Progenitor cell of endocrine pancreas (in vitro differentiated cells): ENCODE data around the gene SLC35G2. TPM values are rescaled to one million over a fixed set of nuclear protein-coding genes. Genes with fewer than 3 reads are reported as not detected.
"Not testable (repeated sequence)": the region's sequence is repeated elsewhere in the genome, so short reads cannot be mapped to it uniquely, and the experiment has no call there.

Experiments used
- DNase-seq: peaks from one replicate; pipeline ENCODE4 v3.0.0; 2021; ENCODE audit warnings: low spot score; ENCODE audit not compliant: unreplicated experiment
- H3K27ac Mint-ChIP-seq: 2 replicates; pipeline ENCODE4 v1.8.0; 2021; ENCODE audit warnings: mild to moderate bottlenecking, moderate library complexity, mixed read lengths
- H3K27me3 Mint-ChIP-seq: 2 replicates; pipeline ENCODE4 v1.8.0; 2021; ENCODE audit warnings: mixed read lengths
- H3K36me3 Mint-ChIP-seq: 2 replicates; pipeline ENCODE4 v1.8.0; 2022; ENCODE audit warnings: mixed read lengths; ENCODE audit not compliant: insufficient read depth
- H3K4me1 Mint-ChIP-seq: 2 replicates; pipeline ENCODE4 v1.8.0; 2021; ENCODE audit warnings: low read depth, mixed read lengths
- H3K4me3 Mint-ChIP-seq: 2 replicates; pipeline ENCODE4 v1.8.0; 2021; ENCODE audit warnings: low read depth, mild to moderate bottlenecking, moderate library complexity, mixed read lengths
- H3K9me3 Mint-ChIP-seq: 2 replicates; pipeline ENCODE4 v1.8.0; 2021; ENCODE audit warnings: low read depth, mixed read lengths
- CTCF ChIP-seq: fragments of 200-600 bp; sonication (generic); IDR thresholded peaks from one replicate; pipeline ENCODE4 v1.5.0; 2021; ENCODE audit warnings: antibody characterized with exemption, mild to moderate bottlenecking; ENCODE audit not compliant: unreplicated experiment
- total RNA-seq: library from RNA; stranded (reverse); gene quantifications from 2 replicates; pipeline ENCODE4 v1.2.1, GENCODE V29; 2021

Gene SLC35G2
- total RNA-seq, 1 donor from 2014 or later: 2.3 TPM

GRCh38 chr3:136787349-136787748, 31.6 kb upstream of the SLC35G2 start:
- Mint-ChIP-seq H3K4me3 (no peak overlapping the region), H3K4me1 (peaks cover 2% of the 10 kb centered on the region), H3K9me3 (no peaks in the 10 kb centered on the region), H3K27ac (no peak overlapping the region), H3K36me3 (no peaks in the 10 kb centered on the region), H3K27me3 (peaks cover 6% of the 10 kb centered on the region)
- TF ChIP-seq CTCF: no peak
- DNase-seq: no peak

GRCh38 chr3:136788154-136788553, 30.8 kb upstream of the SLC35G2 start:
- Mint-ChIP-seq H3K4me1 (peaks cover 2% of the 10 kb centered on the region), H3K36me3 (no peaks in the 10 kb centered on the region), H3K9me3 (no peaks in the 10 kb centered on the region), H3K27ac (no peak overlapping the region), H3K27me3 (peaks cover 6% of the 10 kb centered on the region), H3K4me3 (no peak overlapping the region)
- DNase-seq: no peak
- TF ChIP-seq CTCF: no peak

- no peak for TF ChIP-seq CTCF
- H3K27me3 Mint-ChIP-seq: peaks cover 6% of the 10 kb centered on the region
- no peak overlapping the region for H3K4me3 Mint-ChIP-seq
- H3K4me1 Mint-ChIP-seq: peaks cover 2% of the 10 kb centered on the region
- no peaks in the 10 kb centered on the region for H3K9me3 Mint-ChIP-seq
- H3K27ac Mint-ChIP-seq: no peak overlapping the region
- no peaks in the 10 kb centered on the region for H3K36me3 Mint-ChIP-seq
- no peak for DNase-seq
Observed at GRCh38 chr3:136789976-136790375, 28.9 kb upstream of the SLC35G2 start.

GRCh38 chr3:136790786-136791185, 28.1 kb upstream of the SLC35G2 start:
- TF ChIP-seq CTCF: no peak
- no peak for DNase-seq
- no peak overlapping the region for H3K27ac Mint-ChIP-seq
- no peaks in the 10 kb centered on the region for H3K36me3 Mint-ChIP-seq
- H3K27me3 Mint-ChIP-seq: peaks cover 4% of the 10 kb centered on the region
- peaks cover 2% of the 10 kb centered on the region for H3K4me1 Mint-ChIP-seq
- no peak overlapping the region for H3K4me3 Mint-ChIP-seq
- no peaks in the 10 kb centered on the region for H3K9me3 Mint-ChIP-seq

GRCh38 chr3:136792556-136793330, 26.2 kb upstream of the SLC35G2 start:
- H3K9me3 Mint-ChIP-seq: no peaks in the 10 kb centered on the region
- H3K27me3 Mint-ChIP-seq: peaks cover 4% of the 10 kb centered on the region
- no peak for TF ChIP-seq CTCF
- no peak overlapping the region for H3K4me3 Mint-ChIP-seq
- H3K36me3 Mint-ChIP-seq: no peaks in the 10 kb centered on the region
- DNase-seq: no peak
- no peaks in the 10 kb centered on the region for H3K4me1 Mint-ChIP-seq
- no peak overlapping the region for H3K27ac Mint-ChIP-seq

GRCh38 chr3:136801146-136801545, 17.8 kb upstream of the SLC35G2 start:
- DNase-seq, H3K36me3 Mint-ChIP-seq, H3K9me3 Mint-ChIP-seq, H3K27me3 Mint-ChIP-seq, H3K4me3 Mint-ChIP-seq, H3K27ac Mint-ChIP-seq: not testable (repeated sequence)
- peaks cover 10% of the 10 kb centered on the region for H3K4me1 Mint-ChIP-seq
